Keratinocyte (primary cell): ENCODE results near the gene LRRC73. TPM values are rescaled to one million over a fixed set of nuclear protein-coding genes. Genes with fewer than 3 reads are reported as not detected.

Experiments
- DNase-seq: peaks from one replicate; pipeline ENCODE4 v3.0.0-alpha.2; 2011; ENCODE audit warnings: low read depth, missing footprints, low spot score
- FAIRE-seq: peaks from 2 replicates; lab custom pipeline; 2011; peaks lifted over from hg19 to GRCh38; lab: Jason Lieb, UNC
- H2AFZ ChIP-seq: 2 replicates; pipeline ENCODE4 v1.6.0; 2012; ENCODE audit warnings: low read length, control low read depth, inconsistent platforms; ENCODE audit not compliant: control insufficient read depth
- H3K27ac ChIP-seq: 2 replicates; pipeline ENCODE4 v1.5.1; 2011; ENCODE audit warnings: low read length; ENCODE audit not compliant: control insufficient read depth, insufficient read depth
- H3K27me3 ChIP-seq: 3 replicates; pipeline ENCODE4 v1.6.0; 2011; ENCODE audit warnings: low read length; ENCODE audit not compliant: control insufficient read depth, insufficient read depth; ENCODE audit errors: extremely low read depth
- H3K36me3 ChIP-seq, 2 experiments: 2 replicates in 1 of 2; 3 replicates in 1 of 2; pipeline ENCODE4 v1.5.1; 2011; ENCODE audit warnings: low read length in 2 of 2, mild to moderate bottlenecking in 1 of 2; ENCODE audit not compliant: control insufficient read depth in 2 of 2, insufficient read depth in 2 of 2; ENCODE audit errors: extremely low read depth in 1 of 2
- H3K4me1 ChIP-seq: 3 replicates; pipeline ENCODE4 v1.5.1; 2011; ENCODE audit warnings: low read length; ENCODE audit not compliant: control insufficient read depth, insufficient read depth; ENCODE audit errors: extremely low read depth
- H3K4me2 ChIP-seq: 3 replicates; pipeline ENCODE4 v1.6.0; 2011; ENCODE audit warnings: low read depth, low read length; ENCODE audit not compliant: control insufficient read depth, insufficient read depth; ENCODE audit errors: extremely low read depth
- H3K4me3 ChIP-seq, 3 experiments: fragments of 200-600 bp in 1 of 3; sonication (generic) in 1 of 3; 2 replicates in 2 of 3; 3 replicates in 1 of 3; pipeline ENCODE4 v1.5.1; 2011 to 2016; ENCODE audit warnings: low read length in 3 of 3, mild to moderate bottlenecking in 3 of 3, control low read depth in 2 of 3, inconsistent platforms in 1 of 3, low read depth in 1 of 3, mixed read lengths in 1 of 3, mixed run types in 1 of 3, moderate library complexity in 1 of 3; ENCODE audit not compliant: control insufficient read depth in 2 of 3, insufficient read depth in 2 of 3; ENCODE audit errors: extremely low read depth in 1 of 3
- H3K79me2 ChIP-seq: 2 replicates; pipeline ENCODE4 v1.6.0; 2012; ENCODE audit warnings: low read length; ENCODE audit not compliant: control insufficient read depth, insufficient read depth
- H3K9ac ChIP-seq: 3 replicates; pipeline ENCODE4 v1.6.0; 2011; ENCODE audit warnings: low read length; ENCODE audit not compliant: control insufficient read depth, insufficient read depth; ENCODE audit errors: extremely low read depth
- H3K9me1 ChIP-seq: 3 replicates; pipeline ENCODE4 v1.6.0; 2011; ENCODE audit warnings: low read length; ENCODE audit not compliant: control insufficient read depth, insufficient read depth; ENCODE audit errors: extremely low read depth
- H3K9me3 ChIP-seq: 2 replicates; pipeline ENCODE4 v1.5.1; 2012; ENCODE audit warnings: low read depth, low read length; ENCODE audit not compliant: control insufficient read depth
- H4K20me1 ChIP-seq: 3 replicates; pipeline ENCODE4 v1.6.0; 2011; ENCODE audit warnings: low read length; ENCODE audit not compliant: control insufficient read depth, insufficient read depth; ENCODE audit errors: extremely low read depth
- EZH2 ChIP-seq: IDR thresholded peaks from one replicate; pipeline ENCODE4 v1.6.1; 2012; ENCODE audit warnings: inconsistent platforms, mild to moderate bottlenecking, low read length, moderate library complexity
- dilution Hi-C: fragments of 300-500 bp; cut with MboI; formaldehyde crosslinking; loops from one replicate; pipeline ENCODE4 v1.7.0; 2020; ENCODE audit warnings: low sequenced_read_pairs; ENCODE audit not compliant: extremely low pct_ligation_motif_present
- polyA plus RNA-seq, 5 experiments: library from polyadenylated mRNA; depleted of rRNA in 3 of 5; stranded (reverse) in 3 of 5; stranded (forward) in 1 of 5; unstranded in 1 of 5; fragments of >200 nt; gene quantifications; 1 replicate in 1 of 5; 2 replicates in 3 of 5; 3 replicates in 1 of 5; pipeline versions ENCODE4 v1.2.1 to v1.2.3, GENCODE V29; 2011 to 2012; ENCODE audit warnings: missing spikeins in 2 of 5, low read depth in 1 of 5, low replicate concordance in 1 of 5
- TF ChIP-seq, protein P1 (sequence below), 3 experiments: IDR thresholded peaks in 1 of 3; conservative IDR thresholded peaks in 1 of 3; optimal IDR thresholded peaks in 1 of 3; 2 replicates in 2 of 3; 3 replicates in 1 of 3; pipeline versions ENCODE3 to v1.5.1; 2011; ENCODE audit warnings: low read length in 3 of 3, mild to moderate bottlenecking in 3 of 3, moderate library complexity in 2 of 3, control low read depth in 1 of 3, inconsistent platforms in 1 of 3; ENCODE audit not compliant: insufficient read depth in 2 of 3; ENCODE audit errors: extremely low read depth in 1 of 3

Gene LRRC73
- polyA plus RNA-seq, 1 donor (not counting 4 experiments of a cell fraction or from before 2014, with no cell fraction given) = 0.16 TPM

DNA sequence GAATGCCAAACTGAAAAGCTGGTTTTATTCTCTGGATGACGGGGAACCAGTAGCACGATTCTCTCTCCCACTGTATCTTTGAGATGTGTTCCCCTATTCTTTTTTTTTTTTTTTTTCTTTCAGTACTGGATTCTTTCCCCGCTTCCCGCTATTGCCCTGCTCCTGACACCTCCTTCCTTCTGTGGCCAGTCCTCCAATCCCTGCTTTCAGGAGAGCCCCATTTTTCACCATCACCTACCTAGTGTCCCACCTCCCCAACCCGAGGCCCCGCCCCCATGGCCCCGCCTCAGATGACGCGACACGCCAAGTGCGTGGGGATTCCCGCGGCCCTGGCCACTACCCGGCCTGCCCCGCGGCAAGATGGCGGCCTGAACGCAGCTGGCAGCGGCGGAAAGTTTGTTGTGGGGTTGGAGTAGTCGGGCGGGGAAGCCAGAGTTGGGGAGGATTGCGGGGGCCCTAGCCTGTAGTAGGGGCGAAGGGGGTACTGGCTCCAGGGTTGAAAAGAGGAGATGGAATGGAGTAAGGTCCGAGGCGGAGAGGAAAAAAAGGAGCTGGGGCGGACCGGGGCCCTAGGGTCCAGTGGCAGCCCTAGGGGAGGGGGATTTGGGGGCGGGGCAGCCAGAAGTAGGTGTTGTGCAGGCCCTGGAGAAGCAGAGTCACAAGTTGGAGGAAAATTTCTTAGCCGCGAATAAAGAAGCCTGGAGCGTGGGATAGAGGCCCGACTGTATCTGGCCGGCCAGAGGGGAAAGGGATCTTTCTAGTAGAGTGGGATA lies 32.7 kb downstream of the LRRC73 start, which contains the start of gene TJAP1:
TJAP1 (plus strand) TSS at position 336 of the 773 bp plus-strand sequence. CDS start 21,432 bp downstream, outside the sequence.
- no peaks in the 10 kb centered on the region for H4K20me1 ChIP-seq
- H3K9ac ChIP-seq = peak within 1 kb of the TSS; percentile 90
- peak within 1 kb of the TSS; percentile 52 to 85 (median 77) for H3K4me3 ChIP-seq
- peak within 1 kb of the TSS; percentile 88 for H3K27ac ChIP-seq
- no peaks in the 10 kb centered on the region for H3K9me3 ChIP-seq
- H3K79me2 ChIP-seq = peaks cover 29% of the 10 kb centered on the region
- no peaks in the 10 kb centered on the region for H3K9me1 ChIP-seq
- peaks cover 45% of the 10 kb centered on the region for H3K4me1 ChIP-seq
- dilution Hi-C loops = no loop called here
- TF ChIP-seq, protein P1, sequence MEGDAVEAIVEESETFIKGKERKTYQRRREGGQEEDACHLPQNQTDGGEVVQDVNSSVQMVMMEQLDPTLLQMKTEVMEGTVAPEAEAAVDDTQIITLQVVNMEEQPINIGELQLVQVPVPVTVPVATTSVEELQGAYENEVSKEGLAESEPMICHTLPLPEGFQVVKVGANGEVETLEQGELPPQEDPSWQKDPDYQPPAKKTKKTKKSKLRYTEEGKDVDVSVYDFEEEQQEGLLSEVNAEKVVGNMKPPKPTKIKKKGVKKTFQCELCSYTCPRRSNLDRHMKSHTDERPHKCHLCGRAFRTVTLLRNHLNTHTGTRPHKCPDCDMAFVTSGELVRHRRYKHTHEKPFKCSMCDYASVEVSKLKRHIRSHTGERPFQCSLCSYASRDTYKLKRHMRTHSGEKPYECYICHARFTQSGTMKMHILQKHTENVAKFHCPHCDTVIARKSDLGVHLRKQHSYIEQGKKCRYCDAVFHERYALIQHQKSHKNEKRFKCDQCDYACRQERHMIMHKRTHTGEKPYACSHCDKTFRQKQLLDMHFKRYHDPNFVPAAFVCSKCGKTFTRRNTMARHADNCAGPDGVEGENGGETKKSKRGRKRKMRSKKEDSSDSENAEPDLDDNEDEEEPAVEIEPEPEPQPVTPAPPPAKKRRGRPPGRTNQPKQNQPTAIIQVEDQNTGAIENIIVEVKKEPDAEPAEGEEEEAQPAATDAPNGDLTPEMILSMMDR (optimal IDR thresholded peaks at IDR 0.05 in 1 of 3, IDR thresholded peaks at IDR 0.05 in 1 of 3, conservative IDR thresholded peaks at IDR 0.05 in 1 of 3; ENCODE audit: extremely low read depth in 1 of 3, insufficient read depth in 2 of 3, low read length in 3 of 3) = no peak
- H3K27me3 ChIP-seq = no peaks in the 10 kb centered on the region
- peak within 1 kb of the TSS; percentile 75 for H2AFZ ChIP-seq
- DNase-seq (no peak), FAIRE-seq (no peak)
- peaks cover 0 to 3% of the 10 kb centered on the region in 2 experiments for H3K36me3 ChIP-seq
- H3K4me2 ChIP-seq = peak within 1 kb of the TSS; percentile 99

DNA sequence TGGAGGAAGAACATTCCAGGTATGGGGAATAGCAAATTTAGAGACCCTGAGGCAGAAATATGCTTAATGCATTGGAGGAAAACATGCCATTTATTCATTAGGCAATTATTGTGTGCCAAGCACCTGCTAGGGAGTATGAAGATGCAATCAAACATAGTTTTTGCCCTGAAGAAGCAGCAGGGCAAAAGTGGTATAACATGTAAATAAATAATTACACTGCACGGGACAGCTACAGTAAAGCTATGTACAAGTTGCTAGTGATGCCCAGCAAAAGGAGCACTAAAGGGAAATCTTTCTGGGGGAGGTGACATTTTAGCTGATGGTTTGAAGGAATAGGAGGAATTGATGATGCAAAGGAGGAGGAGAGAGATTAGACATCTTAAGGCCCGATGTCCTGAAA lies 33.4 kb downstream of the LRRC73 start:
- Histone ChIP-seq H3K9ac (peak overlapping the region; percentile 90), H3K9me3 (no peaks in the 10 kb centered on the region), H3K36me3 (peaks cover 0 to 3% of the 10 kb centered on the region in 2 experiments), H4K20me1 (no peaks in the 10 kb centered on the region), H3K4me3 (peak overlapping the region in 1 of 3 experiments; percentile 85), H3K27ac (peak overlapping the region; percentile 21), H3K4me1 (peaks cover 38% of the 10 kb centered on the region), H2AFZ (peak overlapping the region; percentile 75), H3K79me2 (peaks cover 28% of the 10 kb centered on the region), H3K4me2 (peak overlapping the region; percentile 71), H3K27me3 (no peaks in the 10 kb centered on the region), H3K9me1 (no peaks in the 10 kb centered on the region)
- FAIRE-seq = no peak
- dilution Hi-C loops = no loop called here
- no peak for TF ChIP-seq EZH2
- TF ChIP-seq, protein P1 (optimal IDR thresholded peaks at IDR 0.05 in 1 of 3, IDR thresholded peaks at IDR 0.05 in 1 of 3, conservative IDR thresholded peaks at IDR 0.05 in 1 of 3; ENCODE audit: extremely low read depth in 1 of 3, insufficient read depth in 2 of 3, low read length in 3 of 3) = no peak
- no peak for DNase-seq
